Left ventricle myocardium superior (tissue), 1 donor: Measurements from ENCODE around the gene PLA2G3. TPM values are rescaled to one million over a fixed set of nuclear protein-coding genes. Genes with fewer than 3 reads are reported as not detected.
"Not testable (repeated sequence)": the region's sequence is repeated elsewhere in the genome, so short reads cannot be mapped to it uniquely, and the experiment has no call there.

Experiments
- ATAC-seq: fragments of 200-7000 bp; cut with Tn5 transposase; one replicate; pipeline ENCODE4 v1.9.1; 2020; ENCODE audit warnings: mild to moderate bottlenecking, moderate library complexity
- DNase-seq: peaks from one replicate; pipeline ENCODE4 v3.0.0-alpha.2; 2020
- intact Hi-C: fragments of 100-400 bp; cut with micrococcal nuclease; formaldehyde crosslinking; loops from one replicate; pipeline ENCODE4 v1.11.0; 2022
- long read RNA-seq: library from polyadenylated mRNA; unstranded; transcript quantifications from one replicate; pipeline ENCODE4 v2.0.0, GENCODE V29; 2021
- total RNA-seq: library from RNA; stranded (reverse); fragmentation: NEBNext Ultra II Directional; extraction: Animal tissue kit (Norgen Biotek cat#: 25700); gene quantifications from one replicate; pipeline ENCODE4 v1.2.1, GENCODE V29; 2021
- donor health status: DM: no; HTN: yes; CAD: no; lungs with severe emphysema.

Gene PLA2G3
- not detected for total RNA-seq
- long read RNA-seq: 0 reads

GRCh38 chr22:31139866-31140716 lies at the start of gene PLA2G3:
PLA2G3 (minus strand) TSS chr22:31140508; CDS start chr22:31140354, 154 bp downstream.
- intact Hi-C loops: loop anchor here (10.0 kb wide), 1 partner anchor 375 kb away; no protein-coding TSS in a partner anchor
- DNase-seq (no peak), ATAC-seq (no peak)

GRCh38 chr22:31187627-31188026 lies 47.3 kb upstream of the PLA2G3 start:
- intact Hi-C loops: no loop called here
- ATAC-seq (peak; percentile 39), DNase-seq (no peak)

GRCh38 chr22:31185056-31185455 lies 44.7 kb upstream of the PLA2G3 start:
- intact Hi-C loops: no loop called here
- DNase-seq (no peak), ATAC-seq (no peak)

GRCh38 chr22:31184015-31184414 lies 43.7 kb upstream of the PLA2G3 start:
- DNase-seq: no peak
- no peak for ATAC-seq
- intact Hi-C loops: no loop called here

- ATAC-seq: peak; percentile 61
- intact Hi-C loops: no loop called here
- DNase-seq: no peak
Observed at GRCh38 chr22:31179345-31179744, 39.0 kb upstream of the PLA2G3 start.

- no peak for DNase-seq
- ATAC-seq: no peak
- intact Hi-C loops: no loop called here
Observed at GRCh38 chr22:31178859-31179258, 38.6 kb upstream of the PLA2G3 start.

GRCh38 chr22:31177420-31178162 lies 37.3 kb upstream of the PLA2G3 start:
- intact Hi-C loops: no loop called here
- no peak for ATAC-seq
- DNase-seq: no peak

GRCh38 chr22:31176923-31177322 lies 36.6 kb upstream of the PLA2G3 start:
- no peak for DNase-seq
- intact Hi-C loops: no loop called here

GRCh38 chr22:31173386-31174145 lies 33.3 kb upstream of the PLA2G3 start:
- intact Hi-C loops: no loop called here
- DNase-seq (no peak), ATAC-seq (peak; percentile 21)

More at GRCh38 chr22:31176923-31177322, 36.6 kb upstream of the PLA2G3 start:
- no peak for ATAC-seq

GRCh38 chr22:31171734-31172133 lies 31.4 kb upstream of the PLA2G3 start:
- not testable (repeated sequence) for ATAC-seq, DNase-seq

GRCh38 chr22:31170971-31171370 lies 30.7 kb upstream of the PLA2G3 start:
- intact Hi-C loops: no loop called here
- ATAC-seq: no peak
- DNase-seq: no peak

More at GRCh38 chr22:31171734-31172133, 31.4 kb upstream of the PLA2G3 start:
- intact Hi-C loops: not testable (repeated sequence)

- intact Hi-C loops: no loop called here
- DNase-seq (no peak), ATAC-seq (no peak)
Observed at GRCh38 chr22:31162015-31162765, 21.9 kb upstream of the PLA2G3 start.

- intact Hi-C loops: no loop called here
- DNase-seq (no peak), ATAC-seq (no peak)
Observed at GRCh38 chr22:31161386-31161785, 21.1 kb upstream of the PLA2G3 start.

- DNase-seq (no peak), ATAC-seq (peak; percentile 56)
- intact Hi-C loops: no loop called here
Observed at GRCh38 chr22:31160328-31160978, 20.1 kb upstream of the PLA2G3 start.

- ATAC-seq (no peak), DNase-seq (no peak)
- intact Hi-C loops: no loop called here
Observed at GRCh38 chr22:31155422-31155821, 15.1 kb upstream of the PLA2G3 start.

GRCh38 chr22:31154975-31155374 lies 14.7 kb upstream of the PLA2G3 start:
- ATAC-seq: no peak
- intact Hi-C loops: no loop called here
- no peak for DNase-seq

- intact Hi-C loops: no loop called here
Observed at GRCh38 chr22:31153357-31153756, 13.0 kb upstream of the PLA2G3 start.

GRCh38 chr22:31151872-31152271 lies 11.6 kb upstream of the PLA2G3 start:
- no peak for DNase-seq
- no peak for ATAC-seq
- intact Hi-C loops: no loop called here

More at GRCh38 chr22:31153357-31153756, 13.0 kb upstream of the PLA2G3 start:
- DNase-seq (no peak), ATAC-seq (no peak)
